B cell (primary cell): Measurements from ENCODE around the gene TNFRSF9.

Experiments
- EZH2 ChIP-seq: IDR thresholded peaks from 2 replicates; pipeline ENCODE4 v1.6.1; 2012; ENCODE audit warnings: borderline replicate concordance, low read depth, mild to moderate bottlenecking, moderate library complexity, low read length; ENCODE audit not compliant: insufficient read depth, poor library complexity, severe bottlenecking
- TF ChIP-seq, protein P1 (sequence below): fragments of 200-600 bp; IDR thresholded peaks from one replicate; pipeline ENCODE4 v1.8.0; 2022; ENCODE audit warnings: antibody characterized with exemption, mild to moderate bottlenecking

DNA sequence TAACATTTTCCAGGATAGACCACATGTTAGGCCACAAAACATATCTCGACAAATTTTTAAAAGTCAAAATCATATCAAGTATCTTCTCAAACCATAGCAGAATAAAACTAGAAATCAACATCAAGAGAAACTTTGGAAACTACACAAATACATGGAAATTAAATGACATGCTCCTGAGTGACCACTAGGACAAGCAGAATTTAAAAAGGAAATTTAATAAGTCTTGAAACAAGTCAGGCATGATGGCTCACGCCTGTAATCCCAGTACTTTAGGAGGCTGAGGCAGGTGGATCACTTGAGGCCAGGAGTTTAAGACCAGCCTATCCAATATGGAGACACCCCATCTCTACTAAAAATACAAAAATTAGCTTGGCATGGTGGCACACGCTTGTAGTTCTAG, 61.4 kb downstream of the TNFRSF9 start:
- TF ChIP-seq, protein P1, sequence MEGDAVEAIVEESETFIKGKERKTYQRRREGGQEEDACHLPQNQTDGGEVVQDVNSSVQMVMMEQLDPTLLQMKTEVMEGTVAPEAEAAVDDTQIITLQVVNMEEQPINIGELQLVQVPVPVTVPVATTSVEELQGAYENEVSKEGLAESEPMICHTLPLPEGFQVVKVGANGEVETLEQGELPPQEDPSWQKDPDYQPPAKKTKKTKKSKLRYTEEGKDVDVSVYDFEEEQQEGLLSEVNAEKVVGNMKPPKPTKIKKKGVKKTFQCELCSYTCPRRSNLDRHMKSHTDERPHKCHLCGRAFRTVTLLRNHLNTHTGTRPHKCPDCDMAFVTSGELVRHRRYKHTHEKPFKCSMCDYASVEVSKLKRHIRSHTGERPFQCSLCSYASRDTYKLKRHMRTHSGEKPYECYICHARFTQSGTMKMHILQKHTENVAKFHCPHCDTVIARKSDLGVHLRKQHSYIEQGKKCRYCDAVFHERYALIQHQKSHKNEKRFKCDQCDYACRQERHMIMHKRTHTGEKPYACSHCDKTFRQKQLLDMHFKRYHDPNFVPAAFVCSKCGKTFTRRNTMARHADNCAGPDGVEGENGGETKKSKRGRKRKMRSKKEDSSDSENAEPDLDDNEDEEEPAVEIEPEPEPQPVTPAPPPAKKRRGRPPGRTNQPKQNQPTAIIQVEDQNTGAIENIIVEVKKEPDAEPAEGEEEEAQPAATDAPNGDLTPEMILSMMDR, result no peak
- no peak for TF ChIP-seq EZH2
